Measurements from ENCODE around the gene NEURL2.
A peak's percentile ranks its signal among the peaks of the same experiment; 100 is the strongest.
"Not testable (repeated sequence)": the region's sequence is repeated elsewhere in the genome, so short reads cannot be mapped to it uniquely, and the experiment has no call there.

NEURL2 gene, protein sequence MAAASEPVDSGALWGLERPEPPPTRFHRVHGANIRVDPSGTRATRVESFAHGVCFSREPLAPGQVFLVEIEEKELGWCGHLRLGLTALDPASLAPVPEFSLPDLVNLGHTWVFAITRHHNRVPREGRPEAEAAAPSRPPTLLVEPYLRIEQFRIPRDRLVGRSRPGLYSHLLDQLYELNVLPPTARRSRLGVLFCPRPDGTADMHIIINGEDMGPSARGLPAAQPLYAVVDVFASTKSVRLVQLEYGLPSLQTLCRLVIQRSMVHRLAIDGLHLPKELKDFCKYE

DNA sequence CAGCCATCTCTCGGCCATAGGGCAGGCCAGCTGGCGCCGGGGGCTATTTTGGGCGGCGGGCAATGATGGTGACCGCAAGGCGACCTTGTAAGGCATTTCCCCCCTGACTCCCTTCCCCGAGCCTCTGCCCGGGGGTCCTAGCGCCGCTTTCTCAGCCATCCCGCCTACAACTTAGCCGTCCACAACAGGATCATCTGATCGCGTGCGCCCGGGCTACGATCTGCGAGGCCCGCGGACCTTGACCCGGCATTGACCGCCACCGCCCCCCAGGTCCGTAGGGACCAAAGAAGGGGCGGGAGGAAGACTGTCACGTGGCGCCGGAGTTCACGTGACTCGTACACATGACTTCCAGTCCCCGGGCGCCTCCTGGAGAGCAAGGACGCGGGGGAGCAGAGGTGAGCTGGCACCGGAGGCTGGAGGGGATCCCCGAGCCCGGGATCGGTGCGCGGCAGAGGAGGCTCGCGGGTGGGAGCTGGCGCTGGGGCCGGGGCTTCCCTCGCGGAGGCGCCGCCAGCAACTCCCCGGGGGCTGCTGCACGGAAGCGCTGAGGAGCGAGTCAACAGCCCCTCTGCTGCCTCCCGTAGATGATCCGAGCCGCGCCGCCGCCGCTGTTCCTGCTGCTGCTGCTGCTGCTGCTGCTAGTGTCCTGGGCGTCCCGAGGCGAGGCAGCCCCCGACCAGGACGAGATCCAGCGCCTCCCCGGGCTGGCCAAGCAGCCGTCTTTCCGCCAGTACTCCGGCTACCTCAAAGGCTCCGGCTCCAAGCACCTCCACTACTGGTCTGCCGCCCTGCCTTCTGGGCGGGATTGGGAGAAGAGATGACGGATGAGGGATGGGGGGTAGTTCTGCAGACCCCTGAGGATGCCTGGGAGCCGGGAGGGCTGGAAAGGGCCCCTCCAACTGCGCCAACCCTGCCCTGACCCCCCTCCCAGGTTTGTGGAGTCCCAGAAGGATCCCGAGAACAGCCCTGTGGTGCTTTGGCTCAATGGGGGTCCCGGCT is at the start of gene NEURL2, which contains the start of gene CTSA:
Gene NEURL2 (minus strand): TSS at position 224 of the 999 bp plus-strand sequence. CDS start 217 bp downstream, at position 7.
Gene CTSA (plus strand): TSS at position 351 of the 999 bp plus-strand sequence. CDS start 234 bp downstream, at position 585.
- DNase-seq: peak; percentile 91 to 95 (median 92)

DNA sequence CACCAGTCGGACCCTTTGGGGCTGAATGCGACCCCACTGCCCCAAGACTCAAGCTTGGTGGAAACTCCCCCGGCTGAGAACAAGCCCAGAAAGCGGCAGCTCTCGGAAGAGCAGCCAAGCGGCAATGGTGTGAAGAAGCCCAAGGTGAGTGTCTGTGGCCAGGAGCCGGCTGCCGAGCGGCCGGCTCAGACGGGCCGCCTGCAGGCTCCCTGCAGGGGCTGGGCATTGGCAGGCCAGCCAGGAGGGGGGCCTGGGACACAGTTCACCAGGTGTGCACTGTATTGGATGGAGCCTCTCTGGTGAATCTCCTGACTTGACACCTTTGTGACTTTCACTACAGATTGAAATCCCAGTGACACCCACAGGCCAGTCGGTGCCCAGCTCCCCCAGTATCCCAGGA is 49.5 kb upstream of the NEURL2 start:
- no peak for DNase-seq

DNA sequence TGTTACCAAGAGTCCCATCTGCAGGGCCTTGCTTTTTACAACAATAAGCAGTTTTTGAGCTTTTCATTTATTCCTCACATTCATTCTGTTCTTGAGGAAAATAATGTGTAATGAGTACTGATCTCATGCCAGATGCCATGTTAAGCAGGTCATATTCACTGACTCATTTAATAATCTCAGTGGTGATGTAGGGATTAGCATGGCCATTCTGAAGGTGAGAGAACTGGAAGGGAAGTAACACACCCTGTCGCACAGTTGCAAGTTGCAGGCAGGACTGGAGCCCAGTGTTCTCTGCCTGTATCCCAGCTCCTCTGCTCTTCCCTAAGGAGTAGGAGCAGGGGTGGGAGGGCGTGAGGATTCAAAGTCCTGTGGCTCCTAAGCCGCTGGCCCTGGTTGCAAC is 49.0 kb upstream of the NEURL2 start:
- DNase-seq: no peak

DNA sequence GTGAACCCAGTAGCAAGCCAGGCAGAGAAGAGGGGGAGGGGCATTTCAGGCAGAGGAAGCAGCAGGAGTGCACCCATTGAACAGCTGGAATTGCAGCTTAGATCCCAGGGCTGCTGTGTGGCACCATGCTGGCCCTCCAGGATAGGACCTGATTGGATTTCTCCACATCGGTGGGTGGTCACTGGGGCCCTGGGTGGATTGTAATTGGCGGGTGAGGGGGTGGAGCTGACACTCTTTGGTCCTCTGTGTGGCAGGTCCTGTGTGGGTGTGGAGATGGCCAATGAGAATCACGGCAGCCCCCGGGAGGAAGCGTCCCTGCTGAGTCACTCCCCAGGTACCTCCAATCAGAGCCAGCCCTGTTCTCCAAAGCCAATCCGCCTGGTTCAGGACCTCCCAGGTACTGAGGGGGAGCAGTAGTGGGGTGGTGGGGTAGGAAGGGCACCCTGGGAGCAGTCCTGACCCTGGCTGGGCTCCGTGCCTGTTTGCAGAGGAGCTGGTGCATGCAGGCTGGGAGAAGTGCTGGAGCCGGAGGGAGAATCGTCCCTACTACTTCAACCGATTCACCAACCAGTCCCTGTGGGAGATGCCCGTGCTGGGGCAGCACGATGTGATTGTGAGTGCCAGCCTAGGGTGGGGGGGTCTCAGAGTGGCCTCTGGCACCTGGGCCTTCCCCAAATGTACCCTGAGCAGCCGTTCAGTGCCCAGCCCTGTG is 47.9 kb upstream of the NEURL2 start:
- DNase-seq: no peak

DNA sequence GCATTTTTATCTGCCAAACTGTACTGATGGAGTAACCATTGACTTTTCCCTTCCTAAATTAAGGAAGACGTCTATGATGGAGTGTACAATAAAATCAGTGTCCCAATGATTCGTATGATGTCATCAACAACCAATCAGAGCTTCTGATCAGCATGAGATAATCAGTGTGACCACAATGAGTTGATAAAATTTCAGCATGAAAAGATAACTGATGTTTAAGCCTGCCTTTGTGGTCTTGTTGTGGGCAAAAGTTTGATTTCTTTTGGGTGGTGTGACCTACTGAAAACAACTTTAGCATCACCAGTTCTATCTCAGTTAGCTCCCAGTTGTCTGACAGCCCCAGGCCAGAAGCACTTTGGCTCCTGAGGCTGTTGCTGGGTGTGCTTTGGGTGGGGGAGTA is 46.8 kb upstream of the NEURL2 start:
- no peak for DNase-seq

DNA sequence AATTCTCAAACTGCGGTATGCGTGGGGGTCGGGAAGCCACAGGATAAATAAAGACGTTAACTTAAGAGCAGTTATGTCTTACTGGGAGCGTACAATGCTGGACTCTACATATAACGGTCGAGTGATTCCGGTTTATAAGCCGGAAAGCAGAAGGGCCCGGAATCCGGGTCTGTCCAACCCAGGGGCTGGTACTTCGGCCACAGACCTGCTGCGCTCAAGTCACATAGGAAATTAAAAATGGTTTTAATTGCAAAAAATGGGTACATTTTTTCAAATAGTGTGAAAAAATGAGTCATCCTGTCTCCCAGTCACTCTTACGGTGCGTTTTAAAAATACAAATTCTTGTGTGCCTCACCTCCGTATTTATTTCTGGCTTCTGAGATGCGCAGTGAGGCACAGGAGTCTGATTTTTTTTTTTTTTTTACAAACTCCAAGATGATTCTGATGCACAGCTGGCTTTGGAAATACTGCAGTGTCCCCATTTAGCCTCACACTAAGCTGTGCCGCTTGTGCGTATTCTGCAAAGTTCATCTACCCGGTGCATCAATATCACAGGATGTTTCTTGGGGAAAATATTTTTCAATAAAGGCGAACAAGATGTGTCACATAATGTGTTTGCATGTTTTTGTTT is 44.5 kb upstream of the NEURL2 start:
- DNase-seq: no peak

DNA sequence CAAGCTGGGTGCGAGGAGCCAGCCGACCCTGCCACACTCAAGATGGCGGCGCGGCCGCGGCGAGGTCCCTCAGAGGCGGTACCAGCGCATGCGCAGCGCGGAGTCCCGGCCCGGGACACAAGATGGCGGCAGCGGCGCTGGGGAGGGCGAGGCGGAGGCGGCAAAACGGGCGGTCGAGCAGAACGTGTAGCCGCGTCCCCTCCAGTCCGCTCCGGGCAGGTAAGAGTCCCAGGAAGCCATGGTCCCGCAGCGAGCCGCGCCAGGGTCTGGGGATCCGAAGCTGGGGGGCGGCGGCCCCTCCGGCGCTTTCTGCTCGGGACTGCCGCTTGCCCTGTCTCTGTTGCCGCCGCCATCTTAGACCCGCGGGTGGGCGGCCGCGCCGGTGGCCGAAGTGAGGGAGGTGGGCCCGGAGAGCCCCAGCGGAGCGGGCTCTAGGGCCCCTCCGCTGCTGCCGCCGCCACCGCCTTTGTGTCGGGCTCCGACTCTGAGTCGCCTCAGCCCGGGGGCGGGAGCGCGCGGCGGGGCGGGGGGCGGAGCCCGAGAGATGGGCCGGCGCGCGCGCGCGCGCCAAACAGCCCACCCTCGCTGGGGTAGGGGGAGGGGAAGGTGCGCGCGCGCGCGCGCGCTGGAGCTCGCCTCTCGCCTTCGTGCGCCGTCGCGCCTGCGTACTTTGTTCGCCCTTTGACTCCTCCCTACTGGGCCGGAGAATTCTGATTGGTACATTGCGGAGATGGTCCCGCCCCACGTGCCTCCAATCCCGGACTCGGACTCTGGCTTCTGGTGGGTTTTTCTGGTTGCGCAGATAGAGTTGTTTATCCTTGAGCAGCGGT is 43.8 kb upstream of the NEURL2 start, which contains the start of gene PCIF1:
Gene PCIF1 (plus strand): TSS at position 98 of the 830 bp plus-strand sequence. CDS start 4,317 bp downstream, outside the sequence.
- DNase-seq: peak; percentile 98 to 99 (median 99)

DNA sequence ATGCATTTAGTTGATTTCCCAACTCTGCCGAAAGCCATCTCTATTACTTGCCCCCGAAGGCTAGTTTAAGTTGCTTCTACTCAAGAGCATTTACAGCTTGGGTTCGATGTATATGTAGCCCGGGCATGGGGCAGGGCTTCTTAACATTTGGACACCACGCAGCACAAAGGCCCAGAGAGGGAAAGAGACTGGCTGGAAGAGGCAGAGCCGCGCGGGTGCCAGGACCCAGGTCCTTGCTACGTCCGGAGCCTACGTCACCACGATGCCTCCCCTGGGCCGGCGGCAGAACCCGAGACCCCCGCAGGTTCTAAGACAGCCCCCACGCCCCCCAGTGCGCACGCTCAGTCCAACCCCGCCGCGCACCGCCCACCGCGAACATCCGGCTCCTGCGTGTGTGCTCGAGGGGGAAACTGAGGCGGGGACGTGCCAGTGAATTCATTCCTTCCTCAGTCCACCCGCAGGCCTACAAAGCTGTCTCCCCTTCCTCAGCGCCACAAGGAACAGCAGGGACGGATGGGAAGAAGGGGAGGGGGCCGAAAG is 43.1 kb upstream of the NEURL2 start:
- peak in 2 of 3 experiments; percentile 60 to 91 for DNase-seq

DNA sequence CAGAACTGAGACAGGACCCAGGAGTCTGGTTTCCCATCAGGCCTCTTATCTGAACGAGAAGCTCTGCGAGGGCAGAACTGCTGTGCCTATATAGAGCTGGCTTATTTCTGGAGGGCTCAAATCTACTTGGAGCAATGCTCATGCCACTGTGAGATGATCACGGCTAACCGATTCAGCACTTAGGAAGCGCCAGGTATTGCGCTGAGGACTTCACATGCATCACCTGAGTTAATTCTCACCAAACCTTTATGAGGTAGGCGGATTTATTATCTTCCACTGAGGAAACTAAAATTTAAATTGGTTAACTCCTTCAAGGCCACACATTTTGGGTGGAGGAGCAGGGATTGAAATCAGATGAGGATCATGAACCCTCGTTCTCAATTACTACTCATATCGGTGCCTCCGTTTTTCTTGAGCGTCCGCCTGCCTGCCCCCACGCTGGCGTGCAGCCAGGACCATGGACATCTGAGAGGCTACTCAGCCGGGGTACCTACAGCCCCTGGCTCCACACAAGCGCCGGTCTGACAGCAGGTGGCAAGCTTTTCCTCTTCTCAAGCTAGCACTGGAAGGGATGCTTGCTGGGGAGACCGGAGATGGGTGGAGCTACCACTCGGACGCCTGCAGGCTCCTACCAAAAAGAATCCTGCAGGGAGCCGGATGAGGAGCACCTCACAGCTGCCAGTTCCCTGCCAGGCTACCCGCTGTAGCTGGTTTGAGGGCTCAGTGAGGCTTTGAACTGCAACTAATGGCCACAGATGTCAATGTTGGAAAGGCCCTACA is 42.4 kb upstream of the NEURL2 start:
- DNase-seq: peak; percentile 85 to 98 (median 89)

DNA sequence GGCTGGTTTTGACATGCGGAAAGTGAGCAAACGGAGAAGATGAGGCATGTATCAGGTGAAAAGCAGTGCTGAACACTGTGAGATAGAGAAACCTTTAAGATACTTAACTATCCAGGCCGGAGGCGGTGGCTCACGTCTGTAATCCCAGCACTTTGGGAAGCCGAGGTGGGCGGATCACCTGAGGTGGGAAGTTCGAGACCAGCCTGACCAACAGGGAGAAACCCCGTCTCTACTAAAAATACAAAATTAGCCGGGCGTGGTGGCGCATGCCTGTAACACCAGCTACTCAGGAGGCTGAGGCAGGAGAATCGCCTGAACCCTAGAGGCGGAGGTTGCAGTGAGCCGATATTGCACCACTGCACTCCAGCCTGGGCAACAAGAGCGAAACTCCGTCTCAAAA is 40.7 kb upstream of the NEURL2 start:
- DNase-seq: not testable (repeated sequence)

DNA sequence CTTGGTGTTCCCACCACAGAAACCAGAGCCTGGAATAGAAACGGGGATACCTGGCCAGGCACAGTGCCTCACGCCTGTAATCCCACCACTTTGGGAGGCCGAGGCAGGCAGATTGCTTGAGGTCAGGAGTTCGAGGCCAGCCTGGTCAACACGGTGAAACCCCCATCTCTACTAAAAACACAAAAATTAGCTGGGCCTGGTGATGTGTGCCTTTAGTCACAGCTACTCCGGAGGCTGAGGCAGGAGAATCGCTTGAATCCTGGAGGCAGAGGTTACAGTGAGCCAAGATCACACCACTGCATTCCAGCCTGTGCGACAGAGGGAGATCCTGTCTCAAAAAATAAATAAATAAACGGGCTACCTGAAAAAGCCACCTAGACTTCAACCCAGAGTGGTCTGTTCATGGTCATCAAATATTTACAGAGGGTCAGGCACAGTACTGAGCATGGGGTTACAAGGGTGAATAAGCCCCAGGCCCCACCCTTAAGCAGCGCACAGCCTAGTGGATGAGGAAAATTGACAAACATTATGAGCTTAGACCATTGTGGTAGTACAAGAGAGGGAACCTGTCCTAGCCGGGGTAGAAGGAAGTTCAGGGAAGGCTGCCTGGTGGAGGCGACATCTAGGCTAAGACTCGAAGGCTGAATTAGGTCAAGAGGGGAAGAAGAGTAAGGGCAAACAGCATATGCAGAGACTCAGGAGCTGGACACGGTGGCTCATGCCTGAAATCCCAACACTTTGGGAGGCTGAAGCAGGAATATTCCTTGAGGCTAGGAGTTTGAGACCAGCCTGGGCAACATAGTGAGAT is 36.3 kb upstream of the NEURL2 start:
- DNase-seq: no peak

DNA sequence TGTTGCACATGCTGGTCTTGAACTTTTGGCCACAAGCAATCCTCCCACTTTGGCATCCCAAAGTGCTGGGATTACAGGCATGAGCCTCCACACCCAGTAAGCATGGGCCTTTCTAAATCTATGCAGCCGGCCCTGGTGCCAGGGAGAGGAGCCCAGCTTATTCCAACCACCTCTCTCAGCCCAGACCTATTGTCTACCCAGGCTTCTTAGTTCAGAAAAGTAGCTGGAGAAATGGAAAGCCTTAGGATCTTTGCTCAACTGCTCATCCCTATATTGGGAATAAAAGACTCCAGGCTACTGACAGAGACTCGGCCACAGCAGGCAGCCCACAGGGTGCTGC is 35.7 kb upstream of the NEURL2 start:
- DNase-seq: no peak

DNA sequence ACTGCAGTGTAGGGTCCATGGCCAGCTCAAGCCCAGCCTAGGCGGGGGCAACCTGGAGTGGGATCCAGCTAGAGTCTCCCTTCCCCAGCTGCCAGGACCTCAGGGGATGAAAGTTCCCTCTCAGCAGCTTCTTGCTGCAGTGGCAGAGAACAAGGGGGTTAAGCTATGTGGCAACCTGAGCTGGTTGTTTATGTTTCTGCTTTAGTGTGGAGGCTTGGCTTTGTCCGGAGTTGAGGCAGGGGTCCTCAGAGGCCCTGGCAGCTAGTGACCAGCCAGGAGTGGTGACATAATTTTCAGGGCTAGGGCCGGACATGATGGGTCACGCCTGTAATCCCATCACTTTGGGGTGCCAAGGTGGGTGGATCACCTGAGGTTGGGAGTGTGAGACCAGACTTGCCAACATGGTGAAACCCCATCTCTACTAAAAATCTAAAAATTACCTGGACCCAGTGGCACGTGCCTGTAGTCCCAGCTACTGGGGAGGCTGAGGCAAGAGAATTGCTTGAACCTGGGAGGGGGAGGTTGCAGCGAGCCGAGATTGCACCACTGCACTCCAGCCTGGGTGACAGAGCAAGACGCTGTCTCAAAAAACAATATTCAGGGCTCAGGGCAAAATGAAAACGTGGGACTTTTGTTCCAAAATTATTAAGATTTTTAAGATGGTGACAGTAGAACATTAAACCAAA is 35.0 kb upstream of the NEURL2 start:
- no peak for DNase-seq

DNA sequence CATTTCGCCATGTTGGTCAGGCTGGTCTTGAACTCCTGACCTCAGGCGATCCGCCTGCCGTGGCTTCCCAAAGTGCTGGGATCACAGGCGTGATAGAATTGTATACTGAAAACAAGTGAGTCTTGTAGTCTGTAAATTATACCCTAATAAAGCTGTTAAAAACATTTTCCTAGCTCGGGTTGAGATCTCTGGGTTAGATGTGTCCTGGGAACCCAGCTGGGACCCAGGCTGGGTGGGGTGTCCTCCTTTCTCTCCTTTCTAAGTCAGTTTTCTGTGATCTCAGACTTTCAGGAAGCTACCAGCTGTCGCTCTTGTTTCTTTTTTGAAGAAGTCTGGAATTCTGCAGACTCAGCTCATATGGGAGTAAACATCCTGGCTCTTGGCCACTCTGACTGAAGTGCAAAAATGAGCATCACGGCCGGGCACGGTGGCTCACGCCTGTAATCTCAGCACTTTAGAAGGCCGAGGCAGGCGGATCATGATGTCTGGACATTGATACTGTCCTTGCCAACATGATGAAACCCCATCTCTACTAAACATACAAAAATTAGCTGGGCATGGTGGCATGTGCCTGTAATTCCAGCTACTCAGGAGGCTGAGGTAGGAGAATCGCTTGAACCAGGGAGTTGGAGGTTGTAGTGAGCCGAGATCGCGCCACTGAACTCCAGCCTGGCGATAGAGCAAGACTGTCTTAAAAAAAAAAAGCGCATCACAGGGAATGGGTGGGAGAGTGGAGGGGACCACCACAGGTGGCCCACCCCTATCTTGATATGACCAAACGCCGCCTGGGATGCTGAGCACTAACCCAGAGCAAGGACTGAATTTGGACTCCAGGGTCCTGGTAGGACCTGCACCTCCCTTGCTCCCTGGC is 33.6 kb upstream of the NEURL2 start:
- DNase-seq: no peak

DNA sequence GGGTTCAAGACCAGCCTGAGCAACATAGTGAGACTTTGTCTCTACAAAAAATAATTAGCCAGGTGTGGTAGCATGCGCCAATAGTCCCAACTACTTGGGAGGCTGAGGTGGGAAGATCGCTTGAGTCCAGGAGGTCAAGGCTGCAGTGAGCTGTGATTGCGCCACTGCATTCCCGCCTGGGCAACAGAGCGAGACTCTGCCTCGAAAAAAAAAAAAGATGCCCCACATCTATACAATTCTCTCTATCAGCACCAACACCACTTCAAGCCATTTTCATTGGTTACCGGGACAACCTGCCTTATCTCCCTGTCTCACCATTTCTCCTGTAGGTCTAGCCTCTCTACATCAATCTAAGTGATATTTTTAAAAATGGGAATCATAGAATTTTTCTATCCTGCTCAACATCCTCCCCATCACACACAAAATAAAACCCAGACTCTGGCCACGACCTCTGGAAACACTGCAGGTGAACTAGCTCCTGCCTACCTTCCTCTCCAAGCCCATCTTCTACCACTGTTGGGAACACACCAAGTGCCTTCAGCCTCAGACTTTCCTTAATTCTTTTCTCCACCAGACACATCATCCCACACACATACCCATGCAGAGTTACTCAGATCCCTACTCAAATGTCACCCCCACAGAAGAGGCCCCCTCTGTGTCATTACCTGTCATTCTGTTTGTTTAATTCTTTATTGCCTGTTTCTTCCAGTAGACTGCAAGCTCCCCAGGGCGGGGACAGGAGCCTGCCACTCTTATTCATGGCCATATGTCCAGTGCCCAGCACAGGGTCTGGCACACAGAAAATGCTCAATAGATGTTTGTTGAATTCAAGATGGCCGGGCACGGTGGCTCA is 30.6 kb upstream of the NEURL2 start:
- no peak for DNase-seq

DNA sequence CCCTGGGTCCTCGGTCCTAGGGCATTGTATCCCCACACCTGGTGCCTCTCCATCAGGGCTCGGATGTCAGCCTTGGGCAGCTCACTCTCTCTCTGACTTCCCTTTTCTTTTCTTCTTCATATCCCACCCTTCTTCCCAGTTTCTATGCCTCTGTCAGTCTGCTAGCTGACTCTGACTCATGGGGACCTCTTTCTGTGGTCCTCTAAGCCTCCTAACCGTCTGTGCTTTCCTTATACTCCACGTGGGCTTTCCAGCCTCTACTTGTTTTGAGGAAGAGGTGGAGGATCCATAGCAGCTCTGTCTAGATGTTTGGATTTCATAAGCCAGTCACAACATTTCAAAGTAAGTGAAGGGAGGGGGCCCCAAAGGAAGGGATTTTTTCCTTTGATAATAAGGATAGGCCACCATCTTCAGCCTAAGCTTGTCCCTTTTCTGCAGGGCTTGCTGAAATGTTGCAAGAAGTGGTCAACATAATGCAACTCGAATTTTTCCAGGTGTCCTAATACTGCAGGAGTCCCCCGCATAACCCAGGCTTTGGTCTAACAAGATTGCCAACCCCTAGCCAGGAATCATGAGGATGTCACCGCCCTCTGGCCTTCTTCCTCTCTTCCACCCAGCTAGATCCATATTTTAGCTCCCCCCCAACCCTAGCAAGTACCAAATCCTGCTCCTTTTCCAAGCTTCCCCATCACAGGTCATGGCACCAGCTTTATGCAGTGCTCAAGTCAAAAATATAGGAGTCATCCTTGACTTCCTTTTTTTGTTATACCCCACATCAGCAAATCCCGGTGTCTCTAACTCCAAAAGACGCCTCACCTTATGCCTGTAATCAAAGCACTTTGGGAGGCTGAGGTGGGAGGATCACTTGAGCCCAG is 29.7 kb upstream of the NEURL2 start:
- no peak for DNase-seq
